HG02840 (cell line): Measurements from ENCODE around the gene PTK6.
"Not testable (repeated sequence)": the region's sequence is repeated elsewhere in the genome, so short reads cannot be mapped to it uniquely, and the experiment has no call there.

Experiments used
- ATAC-seq: cut with Tn5 transposase; IDR thresholded peaks from one replicate; pipeline ENCODE4 v1.9.1; 2021; ENCODE audit warnings: mild to moderate bottlenecking, moderate library complexity, moderate number of reproducible peaks; ENCODE audit not compliant: unreplicated experiment, low FRiP score

The PTK6 gene

DNA sequence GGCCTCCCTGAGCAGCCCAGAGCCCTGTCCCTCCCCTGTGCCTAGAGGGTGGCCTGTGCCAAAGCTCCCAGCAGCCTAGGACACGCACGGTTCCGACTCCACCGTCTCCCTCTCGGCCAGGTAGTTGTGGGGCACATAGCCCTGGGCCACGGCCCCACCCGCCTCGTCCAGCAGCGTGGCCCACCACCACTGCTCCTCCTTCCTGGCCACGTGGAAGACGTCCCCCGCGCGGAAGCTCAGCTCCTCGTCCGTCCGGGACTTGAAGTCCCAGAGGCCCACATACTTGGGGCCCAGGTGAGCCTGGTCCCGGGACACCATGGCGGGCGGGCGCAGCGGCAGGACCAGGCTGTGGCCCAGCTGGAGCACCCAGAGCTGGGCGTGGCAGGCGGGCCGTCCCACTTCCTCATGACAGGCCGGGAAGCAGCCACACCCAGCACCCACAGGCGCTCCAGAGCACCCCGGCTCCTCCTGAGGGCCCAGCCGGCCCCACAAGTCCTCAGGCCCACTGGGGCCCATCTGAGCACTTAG lies at the start of gene PTK6:
TSS of gene PTK6 (minus strand) at position 380 of the 528 bp plus-strand sequence. CDS start at position 318, 62 bp downstream.
- ATAC-seq = no peak

DNA sequence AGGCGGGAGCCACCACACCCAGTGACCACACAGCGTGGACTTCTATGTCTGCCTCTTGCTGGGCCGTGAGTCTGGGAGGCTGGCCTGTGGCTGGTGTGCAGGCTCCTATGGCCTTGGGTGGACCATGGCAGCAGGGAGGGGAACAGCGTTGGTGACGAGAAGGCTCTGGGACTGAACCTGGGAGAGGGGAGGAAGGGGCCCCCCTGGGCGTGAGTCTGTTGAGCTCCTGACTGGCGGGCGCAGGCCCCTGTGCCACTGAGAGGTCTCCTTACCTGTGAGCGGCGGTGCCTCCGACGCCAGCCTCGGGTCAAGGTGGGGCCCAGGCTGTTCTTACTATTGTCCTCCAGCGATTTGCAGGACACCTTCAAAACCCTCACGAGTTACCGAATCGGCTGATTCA lies 49.6 kb upstream of the PTK6 start:
- ATAC-seq = no peak

DNA sequence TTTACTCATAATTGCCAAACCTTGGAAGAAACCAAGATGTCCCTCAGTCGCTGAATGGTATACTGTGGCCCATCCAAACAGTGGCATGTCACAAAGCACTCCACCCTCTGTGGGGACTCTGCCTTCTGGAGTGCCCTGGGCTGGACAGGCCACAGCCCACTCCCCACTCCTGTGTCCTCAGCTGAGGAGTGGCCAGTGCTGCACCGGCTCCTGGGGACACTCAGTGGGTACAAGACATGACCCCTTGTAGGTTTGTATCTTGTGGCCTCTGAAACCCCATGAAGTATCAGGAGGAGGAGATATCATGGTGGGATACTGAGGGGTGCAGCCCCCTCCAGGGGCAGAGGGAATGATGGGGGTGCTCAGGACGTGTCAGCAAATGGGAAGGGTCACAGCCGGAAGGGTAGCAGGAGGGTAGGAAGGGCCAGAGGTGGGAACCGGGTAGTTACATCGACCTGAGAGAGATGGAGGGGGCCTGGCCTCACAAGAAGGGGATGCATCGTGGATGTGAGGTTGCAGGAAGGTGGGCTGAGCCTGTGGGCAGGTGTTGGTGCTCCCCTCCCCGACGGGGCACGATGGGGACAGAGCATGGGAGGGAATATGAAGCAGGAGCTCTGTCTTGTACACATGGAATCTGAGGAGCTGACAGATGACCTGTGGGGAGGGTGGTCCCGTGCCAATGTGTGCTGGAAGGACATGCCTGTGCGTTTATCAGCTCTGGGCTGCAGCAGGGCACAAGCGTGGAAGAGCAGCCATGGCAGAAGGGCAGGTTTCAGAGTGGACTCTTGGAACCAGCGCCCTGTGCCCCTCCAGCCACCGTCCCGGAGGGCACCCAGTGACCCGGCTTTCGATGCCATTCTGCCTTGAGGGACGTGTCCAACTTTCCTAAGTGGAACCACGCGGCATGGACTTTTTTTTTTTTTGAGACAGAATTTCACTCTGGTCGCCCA lies 48.7 kb upstream of the PTK6 start:
- ATAC-seq = no peak

DNA sequence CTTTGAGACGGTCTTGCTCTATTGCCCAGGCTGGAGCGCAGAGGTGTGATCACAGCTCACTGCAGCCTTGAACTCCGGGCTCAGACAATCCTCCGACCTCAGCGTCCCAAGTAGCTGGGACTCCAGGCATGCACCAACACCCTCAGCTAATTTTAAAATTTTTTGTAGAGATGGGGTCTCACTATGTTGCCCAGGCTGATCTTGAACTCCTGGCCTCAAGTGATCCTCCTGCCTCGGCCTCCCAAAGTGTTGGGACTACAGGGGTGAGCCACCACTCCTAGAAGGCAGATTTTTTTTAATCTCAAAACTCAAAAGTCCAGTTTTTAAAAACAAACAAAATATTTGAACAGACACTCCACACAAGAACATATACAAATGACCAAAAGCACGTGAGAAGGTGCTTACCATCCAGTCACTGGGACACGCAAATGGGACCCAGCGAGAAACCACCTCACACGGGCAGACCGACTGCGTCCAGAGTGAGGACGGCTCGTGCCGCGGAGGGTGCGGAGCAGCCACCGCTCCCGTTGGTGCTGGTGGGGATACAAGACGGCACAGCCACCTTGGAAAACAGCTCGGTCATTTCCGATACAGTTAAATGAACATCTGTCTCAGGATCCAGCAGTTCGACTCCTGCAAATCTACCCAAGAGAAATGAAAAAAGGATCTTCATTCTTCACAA lies 45.3 kb upstream of the PTK6 start:
- ATAC-seq = no peak

DNA sequence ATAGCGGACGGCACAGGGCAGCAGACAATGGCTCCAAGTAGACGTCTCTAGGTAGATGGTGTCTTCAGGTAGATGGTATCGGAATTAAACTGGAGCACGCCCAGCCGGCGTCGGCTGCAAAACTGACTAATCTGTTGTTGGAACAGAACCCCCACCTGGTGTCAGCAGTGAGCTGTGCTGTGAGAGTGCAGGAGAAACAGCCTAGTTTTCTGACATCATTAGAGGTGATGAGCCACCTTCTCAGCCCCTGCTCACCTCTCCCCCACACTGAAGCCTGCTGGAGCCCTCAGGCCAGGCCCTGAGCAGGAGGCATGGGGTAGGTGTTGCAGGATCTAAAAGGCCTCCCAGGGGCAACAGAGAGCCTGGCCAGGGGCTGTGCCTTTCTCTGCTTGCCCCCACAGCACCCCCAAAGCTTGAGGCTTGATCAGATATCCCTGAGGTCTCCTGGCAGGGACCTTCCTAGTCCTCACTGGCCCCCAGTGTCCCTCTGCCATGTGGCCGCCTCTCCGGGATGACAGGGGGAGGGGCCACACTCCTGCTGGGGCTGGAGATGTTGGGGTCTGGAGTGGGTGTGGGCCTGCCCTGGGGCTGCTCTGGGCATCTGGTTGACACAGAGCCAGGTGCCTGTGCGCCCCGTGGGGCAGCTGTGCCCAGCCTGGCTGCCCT lies 43.8 kb upstream of the PTK6 start:
- ATAC-seq = no peak

DNA sequence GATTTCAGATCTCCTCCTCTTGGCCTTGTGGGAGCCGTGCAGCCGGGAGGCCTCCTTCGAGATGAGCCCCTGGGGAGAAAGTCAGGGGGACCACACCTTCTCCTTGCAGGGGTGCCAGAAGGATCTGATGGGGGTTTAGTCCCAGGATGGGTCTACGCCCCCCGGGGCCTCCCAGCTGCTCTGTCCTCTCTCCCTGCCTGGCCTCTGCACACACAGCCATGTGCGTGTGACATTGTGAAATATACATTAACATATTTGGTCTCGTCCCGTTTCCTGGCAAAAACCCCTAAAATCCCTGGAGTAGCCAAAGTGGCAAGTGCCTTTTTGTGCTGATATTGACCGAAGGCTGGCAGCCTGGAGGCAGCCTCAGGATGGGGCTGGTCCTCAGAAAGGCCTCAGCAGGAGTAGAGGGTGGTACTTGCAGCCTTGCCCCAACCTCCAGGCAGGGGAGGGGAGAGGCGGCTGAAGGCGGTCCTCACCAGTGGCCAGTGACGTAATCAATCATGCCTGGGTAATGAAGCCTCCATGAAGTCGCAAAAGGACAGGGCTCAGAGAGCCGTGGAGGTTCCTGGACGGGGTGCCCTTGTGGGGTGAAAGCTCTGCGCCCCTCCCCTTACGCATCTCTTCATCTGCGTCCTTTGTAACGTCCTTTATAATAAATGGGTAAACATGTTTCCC lies 42.0 kb upstream of the PTK6 start:
- ATAC-seq = no peak

DNA sequence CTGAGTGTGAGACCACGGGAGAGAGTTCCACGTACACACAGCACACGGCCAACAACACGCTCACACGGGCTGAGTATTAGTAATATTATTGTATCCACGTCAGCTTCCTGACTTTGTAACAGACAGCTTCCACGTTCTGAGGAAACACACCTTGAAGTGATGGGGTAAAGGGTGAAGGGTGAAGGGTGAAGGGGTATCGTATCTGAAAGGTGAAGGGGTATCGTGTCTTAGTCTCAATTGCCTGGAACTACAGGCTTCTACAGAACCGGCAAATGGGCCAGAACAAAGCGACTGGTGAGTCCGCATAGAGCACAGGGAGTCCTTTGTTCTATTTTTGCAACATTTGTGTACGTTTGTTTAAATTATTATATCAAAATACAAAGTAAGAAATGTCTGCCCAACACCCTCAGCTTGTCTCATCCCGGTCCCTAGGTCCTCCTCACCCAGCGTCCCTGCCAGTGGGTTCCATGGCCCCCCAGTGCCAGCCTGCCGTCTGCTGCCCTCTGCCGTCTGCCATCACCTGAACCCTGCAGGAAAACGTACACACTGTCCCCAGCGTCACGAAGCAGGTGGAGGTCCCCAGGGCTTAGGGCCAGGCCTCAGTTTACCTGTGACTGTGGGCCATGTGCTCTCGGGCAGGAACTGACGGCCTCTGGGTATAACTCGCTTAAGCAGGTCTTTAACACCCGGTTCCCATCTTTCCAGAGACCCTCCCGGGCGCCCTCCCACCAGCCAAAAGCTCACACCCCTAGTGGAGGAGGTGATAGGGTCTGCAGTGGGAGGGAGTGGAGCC lies 41.2 kb upstream of the PTK6 start:
- no peak for ATAC-seq

DNA sequence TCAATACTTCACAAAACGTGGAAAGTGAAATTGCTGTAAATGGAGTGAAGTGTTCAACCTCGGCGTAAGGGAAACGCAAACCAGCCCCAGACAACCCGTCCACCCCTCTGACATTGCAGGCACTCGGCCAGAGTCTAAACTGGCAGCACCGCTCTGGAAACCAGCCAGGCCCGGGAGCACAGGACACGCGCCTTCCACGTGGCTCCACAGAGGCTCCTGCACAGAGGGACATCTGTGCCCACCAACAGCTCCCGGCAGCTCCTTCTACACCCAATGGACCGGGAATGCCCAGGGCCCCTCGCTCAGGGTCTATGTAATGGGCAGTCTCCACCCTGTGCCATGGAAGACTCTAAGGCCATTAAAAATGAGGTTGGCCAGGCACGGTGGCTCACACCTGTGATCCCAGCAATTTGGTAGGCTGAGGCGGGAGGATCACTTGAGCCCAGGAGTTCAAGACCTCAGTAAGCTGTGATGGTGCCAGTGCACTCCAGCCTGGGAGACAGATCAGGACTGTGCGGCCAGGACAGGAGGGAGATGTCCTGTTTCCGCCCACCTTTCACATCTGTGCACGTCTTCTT lies 40.2 kb upstream of the PTK6 start:
- no peak for ATAC-seq

DNA sequence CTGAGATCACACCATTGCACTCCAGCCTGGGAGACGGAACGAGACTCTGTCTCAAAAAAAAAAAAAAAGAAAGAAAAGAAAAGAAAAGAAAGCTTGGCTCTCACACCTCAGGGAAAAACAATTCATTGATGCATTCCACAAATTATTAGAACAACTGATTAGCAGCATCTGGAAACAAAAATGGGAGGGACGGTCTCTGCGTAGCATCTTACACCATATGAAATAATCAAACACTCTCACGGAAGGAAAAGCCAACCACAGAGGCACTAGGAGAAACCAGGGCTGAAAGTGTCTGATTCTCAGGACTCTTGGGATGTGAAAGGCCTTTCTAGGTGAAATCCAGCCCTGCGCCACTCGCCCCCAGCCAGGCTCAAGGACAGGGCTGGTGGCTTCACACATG lies 39.1 kb upstream of the PTK6 start:
- no peak for ATAC-seq

DNA sequence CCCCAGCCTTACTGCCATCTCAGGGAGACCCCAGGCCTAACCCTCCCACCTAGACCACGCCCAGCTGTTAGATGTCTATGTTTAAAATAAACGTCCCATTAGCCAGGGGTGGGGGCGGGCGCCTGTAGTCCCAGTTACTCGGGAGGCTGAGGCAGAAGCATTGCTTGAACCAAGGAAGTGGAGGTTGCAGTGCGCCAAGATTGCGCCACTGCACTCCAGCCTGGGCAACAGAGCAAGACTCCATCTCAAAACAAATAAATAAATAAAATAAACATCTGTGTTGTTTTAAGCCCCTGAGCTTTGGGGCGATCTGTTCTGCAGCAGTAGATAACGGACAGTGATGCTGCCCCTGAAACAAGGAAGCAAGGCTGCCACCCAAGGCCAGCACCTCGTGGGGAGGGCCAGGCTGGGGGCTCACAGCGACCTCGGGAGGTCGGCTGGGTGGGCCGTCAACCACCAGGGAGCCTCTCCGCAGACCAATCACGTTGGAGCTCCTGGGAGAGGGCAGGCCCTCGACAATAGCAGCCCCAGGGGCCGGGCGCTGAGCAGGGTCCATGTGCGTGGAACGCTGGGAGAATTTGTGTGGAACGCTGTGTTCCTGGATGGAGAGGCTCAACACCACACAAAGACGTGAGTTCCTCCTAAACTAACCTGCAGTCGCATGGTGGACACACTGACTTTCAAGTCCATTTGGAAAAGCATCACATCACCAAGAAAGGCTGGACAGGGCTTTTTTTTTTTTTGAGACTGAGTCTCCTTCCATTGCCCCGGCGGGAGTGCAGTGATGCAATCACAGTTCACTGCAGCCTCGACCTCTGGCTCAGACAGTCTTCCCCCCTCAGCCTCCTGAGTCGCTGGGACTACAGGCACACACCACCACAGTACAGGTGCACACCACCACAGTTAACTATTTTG lies 37.9 kb upstream of the PTK6 start:
- no peak for ATAC-seq

DNA sequence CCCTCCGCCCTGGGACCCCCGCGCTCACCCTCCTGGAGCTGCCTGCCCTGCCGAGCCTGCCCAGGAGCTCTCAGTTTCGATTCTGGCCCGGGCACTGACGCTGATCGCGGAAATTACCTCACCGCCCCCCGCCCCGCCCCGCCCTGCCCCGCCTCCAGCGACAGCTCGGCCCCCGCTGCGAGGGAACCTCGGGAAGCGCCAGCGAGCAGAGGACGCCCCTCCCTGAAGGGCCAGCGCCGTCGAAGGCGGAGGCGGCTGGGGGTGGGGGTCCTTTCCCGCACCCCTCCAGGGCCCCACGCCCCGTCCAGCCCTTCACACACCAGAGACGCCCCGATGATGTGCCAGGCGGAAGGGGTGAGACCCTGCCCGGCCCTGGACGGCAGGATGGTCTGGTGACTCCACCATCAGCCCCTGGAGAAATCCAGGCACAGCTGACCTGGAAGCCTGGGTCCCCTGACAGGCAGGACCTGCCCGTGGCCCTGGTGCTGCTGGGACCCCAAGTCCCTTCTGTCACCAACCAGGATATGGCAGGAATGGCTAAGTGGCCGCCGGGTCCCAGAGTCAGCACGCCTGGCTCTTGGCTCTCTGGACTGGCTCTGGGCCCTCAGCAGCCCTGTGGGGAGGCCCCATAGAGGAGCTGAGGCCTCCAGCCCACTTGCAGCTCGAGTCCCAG lies 37.1 kb upstream of the PTK6 start, which contains the start of gene HELZ2:
TSS of gene HELZ2 (minus strand) at position 84 of the 673 bp plus-strand sequence. CDS start 1,854 bp downstream, outside the sequence.
- no peak for ATAC-seq

DNA sequence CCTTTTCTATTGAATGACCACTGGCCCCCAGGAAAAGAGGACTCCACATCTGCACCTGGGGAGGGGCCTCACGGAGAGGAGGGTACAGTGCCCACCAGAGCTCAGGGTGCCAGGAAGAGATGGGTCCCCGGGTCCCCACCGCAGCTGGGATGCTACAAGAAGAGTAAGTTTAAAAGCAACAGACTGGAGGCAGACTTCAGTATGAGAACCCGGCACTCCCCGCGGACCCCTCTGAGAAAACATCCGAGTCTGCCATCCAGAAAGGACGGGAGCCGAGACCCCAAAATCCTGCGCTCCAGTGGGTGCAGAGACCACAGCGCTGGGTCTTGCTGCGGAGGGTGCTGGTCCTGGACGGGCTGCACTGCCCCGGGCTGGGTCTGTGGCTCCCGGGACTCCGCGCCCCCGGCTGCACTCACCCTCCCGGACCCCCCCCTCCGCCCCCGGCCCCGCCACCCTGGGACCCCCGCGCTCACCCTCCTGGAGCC lies 36.5 kb upstream of the PTK6 start:
- no peak for ATAC-seq

DNA sequence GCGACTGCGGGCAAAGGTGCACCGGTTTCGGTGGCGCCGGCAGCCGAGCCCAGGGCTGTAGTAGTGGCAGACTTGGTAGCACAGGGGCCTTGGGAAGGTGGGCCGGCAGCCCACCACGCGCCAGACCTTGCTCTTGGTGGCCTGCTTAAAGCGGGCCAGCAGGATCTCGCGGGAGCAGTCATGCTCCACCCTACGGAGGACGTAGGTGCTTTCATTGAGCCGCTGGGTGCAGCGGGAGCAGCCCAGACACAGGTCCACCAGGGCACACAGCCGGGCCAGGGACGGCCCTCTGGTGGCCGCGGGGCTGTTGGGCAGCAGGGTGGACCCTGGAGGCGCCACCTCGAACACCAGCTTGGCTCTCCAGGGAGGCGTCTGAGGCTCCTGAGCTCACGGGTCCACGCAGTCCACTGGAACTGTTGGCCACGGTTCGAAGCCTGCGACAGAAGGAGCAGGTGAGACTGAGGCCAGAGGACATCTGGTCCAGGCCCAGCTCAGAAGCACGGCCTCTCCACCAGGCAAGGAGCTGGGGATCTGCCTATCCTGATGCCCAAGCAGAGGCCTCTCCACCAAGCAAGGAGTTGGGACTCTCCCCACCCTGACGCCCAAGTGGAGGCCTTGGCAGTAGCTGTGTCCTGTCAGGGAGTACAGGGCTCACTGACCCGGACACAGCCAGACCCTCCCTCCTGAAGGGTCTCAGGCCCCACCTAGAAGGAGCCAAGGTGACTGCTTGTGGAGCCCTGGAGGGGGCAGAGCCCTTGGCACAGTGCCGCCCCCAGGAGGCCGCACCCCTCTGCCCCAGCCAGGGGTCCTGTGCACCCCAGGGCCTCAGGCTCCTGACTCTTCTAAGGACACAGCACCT lies 35.8 kb upstream of the PTK6 start:
- no peak for ATAC-seq

DNA sequence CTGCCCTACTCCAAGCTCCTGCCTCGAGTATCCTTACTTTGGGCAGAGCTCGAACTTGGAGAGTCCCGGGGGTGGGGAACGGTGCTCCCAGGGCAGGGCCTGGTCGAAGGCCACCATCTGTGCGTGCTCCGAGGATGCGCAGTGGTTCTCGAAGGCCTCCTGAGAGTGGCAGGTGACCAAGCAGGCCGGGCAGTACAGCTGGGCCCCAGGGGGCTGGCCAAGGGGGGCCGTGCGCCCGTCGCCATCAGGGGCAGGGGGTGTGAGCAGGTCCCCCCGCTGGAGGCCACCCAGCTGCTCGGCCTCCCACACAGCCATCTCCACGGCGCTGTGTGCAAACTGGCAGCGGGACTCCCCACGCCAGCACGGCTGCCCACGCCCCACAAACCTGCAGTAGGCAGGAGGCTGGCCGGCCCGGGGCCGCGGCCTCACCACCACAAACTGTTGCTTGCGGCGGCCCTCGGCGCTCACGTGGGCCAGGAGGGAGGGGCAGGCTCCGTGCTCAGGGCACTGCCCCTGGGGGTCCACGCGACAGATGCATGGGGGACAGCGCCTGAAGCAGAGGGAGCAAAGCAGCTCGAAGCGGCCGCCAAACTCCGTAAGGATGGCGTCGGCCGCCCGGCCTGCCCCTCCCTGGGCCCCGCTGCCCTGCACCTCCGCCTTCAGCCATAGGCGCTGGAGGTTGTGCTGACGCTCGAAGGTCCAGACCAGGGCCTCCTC lies 35.1 kb upstream of the PTK6 start:
- no peak for ATAC-seq

DNA sequence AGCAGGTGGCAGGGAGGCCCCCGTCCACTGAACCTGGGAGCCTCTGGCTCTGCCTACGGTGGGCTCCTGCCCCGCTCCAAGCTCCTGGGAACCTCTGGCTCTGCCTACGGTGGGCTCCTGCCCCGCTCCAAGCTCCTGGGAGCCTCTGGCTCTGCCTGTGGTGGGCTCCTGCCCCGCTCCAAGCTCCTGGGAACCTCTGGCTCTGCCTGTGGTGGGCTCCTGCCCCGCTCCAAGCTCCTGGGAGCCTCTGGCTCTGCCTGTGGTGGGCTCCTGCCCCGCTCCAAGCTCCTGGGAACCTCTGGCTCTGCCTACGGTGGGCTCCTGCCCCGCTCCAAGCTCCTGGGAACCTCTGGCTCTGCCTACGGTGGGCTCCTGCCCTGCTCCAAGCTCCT lies 33.9 kb upstream of the PTK6 start:
- ATAC-seq = not testable (repeated sequence)
